Motor neuron (in vitro differentiated cells): Measurements from ENCODE around the gene FGB. TPM values are rescaled to one million over a fixed set of nuclear protein-coding genes. Genes with fewer than 3 reads are reported as not detected.

Source experiments
- ATAC-seq, 8 experiments: fragments of 200-7000 bp; cut with Tn5 transposase; replicated peaks in 6 of 8; 2 replicates each; pipeline ENCODE4 v1.8.0; 2021; ENCODE audit warnings: mild to moderate bottlenecking in 8 of 8, moderate library complexity in 8 of 8
- H3K27ac ChIP-seq, 2 donors: fragments of 250-450 bp; sonication (Bioruptor Pico); 2 replicates each; pipeline ENCODE4 v1.9.0; 2021; ENCODE audit warnings: antibody characterized with exemption in 2 of 2, mild to moderate bottlenecking in 2 of 2, moderate library complexity in 1 of 2
- H3K4me1 ChIP-seq, 2 donors: fragments of 250-450 bp; sonication (Bioruptor Pico); replicated peaks in 1 of 2; 2 replicates each; pipeline ENCODE4 v1.6.1; 2021; ENCODE audit warnings: antibody characterized with exemption in 2 of 2, mild to moderate bottlenecking in 2 of 2, moderate library complexity in 1 of 2
- H3K4me3 ChIP-seq, 5 donors: fragments of 250-450 bp; sonication (Bioruptor Pico); 2 replicates each; pipeline ENCODE4 v1.9.0; 2021; ENCODE audit warnings: antibody characterized with exemption in 5 of 5, mild to moderate bottlenecking in 5 of 5, moderate library complexity in 4 of 5
- WGBS, 10 experiments: fragments of 450-650 bp; shearing (Covaris generic); methylation state at CpG; one replicate each; pipeline ENCODE4 v1.0.0; 2022; 5-methylcytosine and 5-hydroxymethylcytosine counted together
- in situ Hi-C, 9 experiments: fragments of 400-800 bp; cut with MboI; loops; one replicate each; pipeline ENCODE4 v1.15.0; 2021; ENCODE audit warnings: low sequenced_read_pairs in 9 of 9, low pct_unique_long_range_greater_than_20kb in 2 of 9; ENCODE audit not compliant: unreplicated experiment in 9 of 9
- total RNA-seq, 8 experiments: library from RNA; unstranded; fragments of 300-600 nt; gene quantifications; 2 replicates each; pipeline versions ENCODE4 v1.2.3 to v1.2.4, GENCODE V29; 2022

FGB gene
- total RNA-seq, 8 experiments from 2014 or later: 0.43 to 0.71 (median 0.43) TPM; not detected in 5

DNA sequence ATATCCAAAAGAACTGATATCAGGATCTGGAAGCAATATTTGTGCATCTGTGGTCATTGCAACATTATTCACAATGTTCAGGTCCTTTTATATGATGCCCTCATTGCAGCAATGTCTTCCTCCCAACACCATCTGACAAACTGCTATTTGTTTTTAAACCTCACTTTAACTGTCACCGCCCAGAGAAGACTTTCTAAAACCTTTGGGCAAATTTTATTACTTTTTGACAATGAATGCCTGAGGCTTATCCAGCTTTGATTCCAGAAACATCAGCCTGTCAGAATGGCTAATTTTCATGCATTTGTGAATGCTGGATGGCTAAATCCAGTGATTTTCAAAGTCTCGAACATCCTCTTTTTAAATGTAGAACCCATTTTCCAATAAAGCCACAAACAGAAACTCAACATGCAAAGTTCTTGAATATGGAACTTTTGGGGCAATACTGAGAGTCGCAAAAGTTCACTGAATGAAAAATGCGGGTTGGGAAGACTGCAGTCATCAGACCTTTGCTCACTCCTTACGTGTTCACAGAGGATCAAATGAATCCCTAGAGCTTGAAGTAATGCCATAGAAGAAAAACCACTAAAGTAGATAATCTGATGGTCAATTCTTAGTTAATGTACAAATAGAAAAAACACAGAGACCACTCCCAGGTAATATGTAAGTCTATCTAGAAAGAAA is 10.5 kb downstream of the FGB start:
- peak in 2 of 8 experiments; percentile 86 to 87 for ATAC-seq
- Histone ChIP-seq H3K4me3 (no peak overlapping the region), H3K4me1 (no peaks in the 10 kb centered on the region), H3K27ac (no peak overlapping the region)
- WGBS, 10 experiments: 33 to 100% (median 83%) methylated on average over 1 to 4 of the region's 5 CpGs
- in situ Hi-C loops: loop anchor here in 2 of 9 experiments (25.0 kb wide), 2 partner anchors 214 to 789 kb away; partner anchors contain the start of gene RBM46 (in 1 of the 2)

DNA sequence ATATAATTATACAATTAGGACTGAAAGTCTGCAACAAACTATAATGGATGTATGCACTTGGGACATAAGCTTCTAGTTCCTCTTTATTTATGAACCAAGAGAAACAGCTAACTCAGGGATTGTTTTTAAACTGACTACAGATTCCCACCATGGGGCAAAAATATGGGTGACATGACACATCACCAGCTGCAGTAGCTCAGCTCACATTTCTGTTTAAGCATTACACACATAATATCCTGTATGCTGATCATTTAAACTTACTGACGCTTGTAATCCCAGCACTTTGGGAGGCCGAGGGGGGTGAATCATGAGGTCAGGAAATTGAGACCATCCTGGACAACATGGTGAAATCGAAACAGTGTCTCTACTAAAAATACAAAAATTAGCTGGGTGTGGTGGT is 11.5 kb downstream of the FGB start:
- 13 to 100% (median 95%) methylated on average over 1 to 3 of the region's 3 CpGs for WGBS, 10 experiments
- peak in 1 of 8 experiments; percentile 42 for ATAC-seq
- in situ Hi-C loops: loop anchor here in 2 of 9 experiments (25.0 kb wide), 2 partner anchors 213 to 788 kb away; partner anchors contain the start of gene RBM46 (in 1 of the 2)
- H3K4me1 ChIP-seq: no peaks in the 10 kb centered on the region
- no peak overlapping the region for H3K4me3 ChIP-seq
- no peak overlapping the region for H3K27ac ChIP-seq

DNA sequence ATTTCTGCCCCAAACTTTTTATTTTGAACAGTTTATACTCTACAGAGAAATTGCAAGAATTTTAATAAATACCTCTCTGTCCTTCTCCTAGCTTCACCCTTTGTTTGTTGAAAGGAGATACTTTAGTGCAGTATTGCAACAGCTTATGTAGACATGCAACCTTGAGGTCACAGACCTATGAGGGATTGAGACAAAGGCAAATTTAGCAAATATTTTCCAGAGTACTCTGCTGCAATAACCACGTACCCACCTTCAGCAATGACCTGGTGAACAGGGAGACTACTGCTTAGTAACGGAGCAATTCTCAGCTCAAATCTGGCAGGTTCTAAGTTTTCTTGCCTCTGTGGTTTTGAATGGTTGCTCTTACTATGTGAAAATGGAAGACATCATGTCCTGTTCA is 14.5 kb downstream of the FGB start:
- ATAC-seq: no peak
- no peak overlapping the region for H3K27ac ChIP-seq
- in situ Hi-C loops: no loop called here
- H3K4me3 ChIP-seq: no peak overlapping the region
- no peaks in the 10 kb centered on the region for H3K4me1 ChIP-seq
- WGBS, 10 experiments: 33 to 100% (median 91%) methylated on average over 1 to 2 of the region's 2 CpGs; no CpG with 5 or more reads in 1 of the 10 experiments

DNA sequence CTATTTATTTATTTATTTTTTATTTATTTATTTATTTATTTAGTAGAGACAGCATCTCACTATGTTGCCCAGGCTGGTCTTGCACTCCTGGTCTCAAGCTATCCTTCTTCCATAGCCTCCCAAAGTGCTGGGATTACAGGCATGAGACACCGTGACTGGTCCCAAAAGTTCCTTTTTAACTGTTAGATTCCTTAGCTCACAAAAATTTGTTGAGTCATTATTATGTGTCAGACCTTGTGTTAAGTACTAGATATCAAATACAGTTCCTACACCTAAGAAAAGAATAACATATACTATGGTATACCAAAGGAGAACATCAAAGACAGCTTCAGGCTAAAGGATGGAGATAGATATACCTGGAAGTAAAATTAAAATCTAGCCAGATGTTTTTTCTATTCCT is 16.1 kb downstream of the FGB start:
- in situ Hi-C loops: no loop called here
- WGBS, 10 experiments: 40 to 100% (median 96%) methylated on average over 1 of the region's 1 CpG; no CpG with 5 or more reads in 4 of the 10 experiments
- no peak for ATAC-seq
- H3K4me1 ChIP-seq: no peaks in the 10 kb centered on the region
- no peak overlapping the region for H3K4me3 ChIP-seq
- H3K27ac ChIP-seq: no peak overlapping the region

DNA sequence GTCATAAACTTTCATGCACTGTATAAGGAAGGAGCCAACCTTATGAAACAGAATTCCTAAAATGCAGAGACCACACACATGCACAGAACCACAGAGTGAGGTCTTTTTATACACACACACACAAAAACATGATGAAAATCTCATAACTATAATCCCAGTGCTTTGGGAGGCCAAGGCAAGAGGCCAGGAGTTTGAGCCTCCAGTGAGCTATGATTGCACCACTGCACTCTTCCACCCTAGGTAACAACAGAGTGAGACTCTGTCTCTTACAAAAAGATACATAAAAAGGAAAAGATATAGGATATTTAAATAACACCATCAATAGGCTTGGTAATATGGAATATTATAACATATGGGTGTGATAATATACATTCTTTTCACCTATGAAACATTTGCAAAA is 17.1 kb downstream of the FGB start:
- Histone ChIP-seq H3K4me3 (no peak overlapping the region), H3K27ac (no peak overlapping the region), H3K4me1 (no peaks in the 10 kb centered on the region)
- in situ Hi-C loops: no loop called here
- ATAC-seq: no peak

DNA sequence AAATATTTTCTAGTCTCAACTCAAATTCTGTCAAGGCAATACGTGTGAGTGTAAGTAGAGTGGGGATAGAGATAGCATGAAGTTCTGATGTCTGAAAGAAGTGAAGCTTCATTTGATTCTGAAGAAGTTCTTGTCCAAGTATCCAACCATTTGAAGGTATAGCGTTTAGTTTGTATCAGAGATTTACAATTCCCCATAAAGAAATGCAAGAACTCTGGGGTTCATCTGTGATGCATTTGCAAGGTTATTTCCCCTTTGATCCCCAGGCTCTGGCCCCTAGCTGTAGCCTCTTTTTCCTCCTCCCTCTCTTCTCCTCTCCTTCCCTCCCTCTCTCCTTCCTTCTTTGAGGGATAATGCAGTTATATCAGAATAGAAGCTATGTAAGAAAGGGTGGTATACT is 19.9 kb downstream of the FGB start:
- 10 to 79% (median 61%) methylated on average over 1 to 2 of the region's 2 CpGs for WGBS, 10 experiments
- ATAC-seq: no peak
- Histone ChIP-seq H3K4me3 (no peak overlapping the region), H3K27ac (no peak overlapping the region), H3K4me1 (no peaks in the 10 kb centered on the region)
- in situ Hi-C loops: no loop called here

DNA sequence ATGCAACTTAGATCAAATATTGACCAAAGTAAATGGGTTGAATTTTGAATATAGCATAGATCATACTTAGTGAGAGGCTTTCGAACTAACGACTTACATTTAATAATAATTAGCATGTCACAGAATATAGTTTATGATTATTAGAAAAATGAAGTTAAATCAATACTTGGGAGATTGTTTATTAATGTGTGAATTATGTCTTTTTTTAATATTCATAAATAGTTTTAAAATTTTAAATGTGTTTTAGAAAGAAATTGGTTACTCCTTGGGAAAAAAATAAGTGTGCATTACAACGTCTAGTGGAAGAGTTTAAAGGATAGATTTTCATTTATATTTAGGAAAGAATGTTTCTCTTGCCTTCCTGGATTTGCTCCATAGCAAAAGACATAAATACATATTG is 20.4 kb downstream of the FGB start:
- no peak for ATAC-seq
- in situ Hi-C loops: no loop called here
- no peaks in the 10 kb centered on the region for H3K4me1 ChIP-seq
- H3K4me3 ChIP-seq: no peak overlapping the region
- 19 to 100% (median 92%) methylated on average over 2 to 3 of the region's 3 CpGs for WGBS, 10 experiments
- no peak overlapping the region for H3K27ac ChIP-seq

DNA sequence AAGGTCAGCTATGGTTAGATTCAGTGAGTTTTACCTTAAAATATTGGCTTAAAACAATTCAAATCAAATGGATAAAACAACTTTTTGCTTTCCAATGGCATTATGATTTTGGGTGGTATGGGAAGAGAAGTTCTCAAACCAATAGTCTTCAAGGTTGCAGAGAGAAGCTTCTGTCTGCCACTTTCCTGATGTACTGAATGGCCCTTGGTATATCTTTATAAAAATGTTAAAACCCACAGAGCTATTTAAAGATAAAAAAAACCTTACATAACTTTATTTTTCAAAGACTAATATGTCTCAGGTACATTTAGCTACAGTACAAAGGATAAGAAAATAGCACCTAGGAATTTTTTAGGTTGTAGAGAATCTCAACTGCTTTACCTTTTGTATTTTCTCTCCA is 20.9 kb downstream of the FGB start:
- in situ Hi-C loops: no loop called here

DNA sequence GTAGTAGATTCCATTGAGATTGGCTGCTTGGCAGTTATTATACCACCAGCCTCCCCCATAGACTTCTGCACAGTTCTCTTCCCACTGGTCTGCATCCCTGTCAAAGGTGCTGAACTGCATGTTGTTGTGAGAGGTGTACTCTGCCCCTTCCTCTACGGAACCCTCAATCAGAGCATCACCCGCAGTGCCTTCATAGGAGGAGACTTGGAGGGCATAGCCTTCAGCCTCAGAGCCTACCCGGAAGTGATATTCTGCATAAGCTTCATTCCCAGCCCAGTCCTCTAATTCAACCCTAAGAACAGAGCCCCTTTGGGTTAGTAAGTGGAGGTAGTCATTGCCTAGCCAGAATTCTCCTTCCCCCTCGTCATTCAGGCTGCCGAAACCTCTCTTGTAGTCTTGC is 21.4 kb downstream of the FGB start:
- no peak for ATAC-seq
- Histone ChIP-seq H3K27ac (no peak overlapping the region), H3K4me1 (no peaks in the 10 kb centered on the region), H3K4me3 (no peak overlapping the region)
- WGBS, 10 experiments: 54 to 95% (median 88%) methylated on average over 1 to 5 of the region's 5 CpGs; no CpG with 5 or more reads in 6 of the 10 experiments
- in situ Hi-C loops: no loop called here

More for the DNA sequence above, 20.9 kb downstream of the FGB start:
- H3K27ac ChIP-seq: no peak overlapping the region
- ATAC-seq: no peak
- no peak overlapping the region for H3K4me3 ChIP-seq
- H3K4me1 ChIP-seq: no peaks in the 10 kb centered on the region

DNA sequence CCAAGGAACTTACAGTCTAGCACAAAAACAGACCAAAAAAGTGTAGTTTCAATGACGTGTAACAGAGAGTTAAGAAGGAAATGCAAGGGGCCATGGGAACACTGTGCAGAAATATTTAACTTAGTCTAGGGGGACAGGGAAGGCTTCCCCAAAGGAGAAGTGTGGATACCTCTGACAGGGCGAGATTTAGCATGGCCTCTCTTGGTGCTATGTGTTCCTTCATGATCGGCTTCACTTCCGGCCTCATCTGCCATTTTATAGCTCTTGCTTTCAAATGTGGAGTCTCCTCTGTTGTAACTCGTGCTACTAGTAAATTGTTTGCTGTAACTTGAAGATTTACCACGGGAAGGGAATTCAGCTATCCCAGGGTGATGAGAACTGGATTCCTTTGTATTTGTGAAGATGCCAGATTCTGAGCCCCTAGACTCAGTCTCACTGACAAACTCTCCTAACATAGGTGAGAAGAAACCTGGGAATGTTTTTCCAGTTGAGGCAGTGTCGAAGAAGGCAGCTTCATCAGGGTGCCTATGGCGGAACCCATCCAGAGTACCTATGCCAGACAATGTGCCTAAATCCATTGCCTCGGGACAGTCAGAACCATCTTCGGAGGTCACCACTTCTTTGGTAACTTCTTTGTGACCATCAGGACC is 22.7 kb downstream of the FGB start:
- H3K27ac ChIP-seq: no peak overlapping the region
- 16 to 100% (median 83%) methylated on average over 1 to 10 of the region's 10 CpGs; no CpG with 5 or more reads in 1 of the 10 experiments for WGBS, 10 experiments
- no peak for ATAC-seq
- no peak overlapping the region for H3K4me3 ChIP-seq
- in situ Hi-C loops: no loop called here
- H3K4me1 ChIP-seq: peaks cover 0 to 3% of the 10 kb centered on the region in 2 donors

DNA sequence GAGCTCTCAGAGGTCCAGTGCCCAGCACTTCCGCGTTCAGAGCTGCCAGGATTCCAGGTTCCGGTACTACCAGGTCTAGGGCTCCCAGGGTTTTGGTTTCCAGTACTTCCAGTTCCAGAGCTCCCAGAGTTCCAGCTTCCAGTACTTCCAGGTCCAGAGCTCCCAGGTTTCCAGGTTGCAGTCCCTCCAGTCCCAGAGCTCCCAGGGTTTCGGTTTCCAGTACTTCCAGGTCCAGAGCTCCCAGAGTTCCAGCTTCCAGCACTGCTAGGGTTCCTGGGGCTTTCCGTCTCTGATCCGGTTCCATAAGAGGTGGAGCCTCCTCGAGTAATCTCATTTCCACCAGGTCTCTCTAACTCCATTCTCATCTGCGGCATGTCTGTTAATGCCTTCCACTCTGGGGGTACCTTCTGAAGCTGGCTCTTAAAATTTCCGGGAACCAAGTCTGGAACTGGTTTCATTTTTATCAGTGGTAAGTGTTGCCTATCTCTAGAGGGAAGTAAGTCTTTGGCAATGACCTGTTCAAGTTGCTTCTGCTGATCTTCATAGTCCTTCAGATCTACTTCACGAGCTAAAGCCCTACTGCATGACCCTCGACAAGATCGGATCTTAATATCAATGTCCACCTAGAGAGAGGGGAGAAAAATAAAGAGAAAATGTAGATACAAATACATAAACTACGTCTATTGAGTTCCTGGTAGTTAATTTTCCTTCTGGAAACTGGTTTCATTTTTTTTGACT is 23.7 kb downstream of the FGB start:
- no peak for ATAC-seq
- Histone ChIP-seq H3K4me1 (peaks cover 0 to 7% of the 10 kb centered on the region in 2 donors), H3K4me3 (no peak overlapping the region), H3K27ac (no peak overlapping the region)
- 0 to 97% (median 83%) methylated on average over 3 to 13 of the region's 13 CpGs; no CpG with 5 or more reads in 1 of the 10 experiments for WGBS, 10 experiments
- in situ Hi-C loops: no loop called here

DNA sequence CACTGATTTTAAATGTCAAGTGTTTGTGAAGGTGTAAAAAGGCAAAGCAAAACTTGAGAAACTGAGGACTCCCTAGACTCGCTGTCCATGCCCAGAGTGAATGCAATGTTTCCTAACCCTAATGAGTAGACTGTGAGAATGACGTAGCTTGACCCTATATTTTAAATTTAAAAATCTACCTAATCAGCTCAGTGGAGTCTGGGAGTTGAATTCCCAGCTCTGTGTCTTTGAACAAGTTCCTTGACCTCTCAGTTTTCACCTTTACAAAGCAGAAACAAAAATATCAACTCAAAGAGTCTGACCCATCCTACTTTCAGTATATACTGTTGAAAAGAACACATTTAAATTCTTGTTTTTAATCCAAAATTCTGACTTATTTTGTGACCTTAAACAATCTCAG is 25.4 kb downstream of the FGB start:
- Histone ChIP-seq H3K4me1 (peaks cover 0 to 7% of the 10 kb centered on the region in 2 donors), H3K27ac (no peak overlapping the region), H3K4me3 (no peak overlapping the region)
- WGBS, 10 experiments: 0 to 100% (median 100%) methylated on average over 1 to 2 of the region's 2 CpGs; no CpG with 5 or more reads in 3 of the 10 experiments
- ATAC-seq: no peak
- in situ Hi-C loops: no loop called here
